NCI-H1694 (cell line): Measurements from ENCODE around the gene CDK16.

Source experiments
- DNase-seq: peaks from one replicate; lab custom pipeline; 2025; lab: John Stamatoyannopoulos, UW

Gene CDK16

DNA sequence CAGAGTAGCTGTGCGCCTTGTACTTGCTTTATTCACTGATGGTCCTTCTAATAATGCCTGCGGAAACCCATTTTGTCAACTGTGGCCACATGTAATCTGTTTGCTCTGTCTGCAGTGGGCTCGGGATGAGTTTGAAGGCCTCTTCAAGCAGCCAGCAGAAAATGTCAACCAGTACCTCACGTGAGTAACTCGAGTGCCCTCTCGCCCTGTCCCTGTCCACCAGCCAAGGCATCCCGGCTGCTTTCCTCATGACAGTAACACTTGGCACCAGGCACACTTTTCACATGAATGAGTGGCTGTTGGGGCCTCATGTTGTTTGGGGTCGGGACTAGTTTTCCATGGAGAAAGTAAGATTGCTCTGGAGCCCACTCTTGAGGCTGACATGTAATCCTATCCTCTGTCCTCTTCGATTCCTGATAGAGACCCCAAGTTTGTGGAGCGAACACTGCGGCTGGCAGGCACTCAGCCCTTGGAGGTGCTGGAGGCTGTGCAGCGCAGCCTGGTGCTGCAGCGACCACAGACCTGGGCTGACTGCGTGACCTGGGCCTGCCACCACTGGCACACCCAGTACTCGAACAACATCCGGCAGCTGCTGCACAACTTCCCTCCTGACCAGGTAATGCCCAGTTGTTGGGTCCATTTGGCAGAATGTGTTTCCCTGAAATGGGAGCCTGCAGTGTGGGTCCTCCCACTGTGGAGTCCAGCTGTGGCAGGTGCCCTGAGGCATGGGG is 8.8 kb upstream of the CDK16 start:
- no peak for DNase-seq

DNA sequence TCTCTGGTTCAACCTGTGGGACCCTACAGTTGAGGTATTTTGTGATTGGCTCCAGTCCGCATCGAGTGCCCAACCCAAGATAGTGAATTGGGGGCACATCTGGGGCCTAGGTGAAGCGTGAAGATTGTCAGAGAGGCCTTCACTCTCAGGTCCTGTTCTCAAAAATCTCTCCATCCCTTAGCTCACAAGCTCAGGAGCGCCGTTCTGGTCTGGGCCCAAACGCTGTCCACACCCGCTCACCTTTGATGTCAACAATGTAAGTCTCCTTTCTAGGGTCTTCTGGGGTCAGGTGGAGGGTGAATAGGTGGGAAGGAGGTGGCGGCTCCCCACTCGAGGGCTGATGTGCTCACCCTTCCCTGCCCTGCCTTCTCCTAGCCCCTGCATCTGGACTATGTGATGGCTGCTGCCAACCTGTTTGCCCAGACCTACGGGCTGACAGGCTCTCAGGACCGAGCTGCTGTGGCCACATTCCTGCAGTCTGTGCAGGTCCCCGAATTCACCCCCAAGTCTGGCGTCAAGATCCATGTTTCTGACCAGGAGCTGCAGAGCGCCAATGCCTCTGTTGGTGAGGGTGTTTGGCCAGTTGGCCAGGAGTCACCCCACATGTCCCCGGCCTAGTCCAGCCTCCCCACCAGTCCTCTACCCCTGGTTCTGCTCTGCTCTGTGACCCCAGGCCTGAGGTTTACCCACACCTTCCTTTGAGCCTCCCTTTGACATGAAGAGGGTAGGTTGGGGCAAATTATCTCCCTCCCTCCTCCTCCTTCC is 7.6 kb upstream of the CDK16 start:
- DNase-seq, result no peak

DNA sequence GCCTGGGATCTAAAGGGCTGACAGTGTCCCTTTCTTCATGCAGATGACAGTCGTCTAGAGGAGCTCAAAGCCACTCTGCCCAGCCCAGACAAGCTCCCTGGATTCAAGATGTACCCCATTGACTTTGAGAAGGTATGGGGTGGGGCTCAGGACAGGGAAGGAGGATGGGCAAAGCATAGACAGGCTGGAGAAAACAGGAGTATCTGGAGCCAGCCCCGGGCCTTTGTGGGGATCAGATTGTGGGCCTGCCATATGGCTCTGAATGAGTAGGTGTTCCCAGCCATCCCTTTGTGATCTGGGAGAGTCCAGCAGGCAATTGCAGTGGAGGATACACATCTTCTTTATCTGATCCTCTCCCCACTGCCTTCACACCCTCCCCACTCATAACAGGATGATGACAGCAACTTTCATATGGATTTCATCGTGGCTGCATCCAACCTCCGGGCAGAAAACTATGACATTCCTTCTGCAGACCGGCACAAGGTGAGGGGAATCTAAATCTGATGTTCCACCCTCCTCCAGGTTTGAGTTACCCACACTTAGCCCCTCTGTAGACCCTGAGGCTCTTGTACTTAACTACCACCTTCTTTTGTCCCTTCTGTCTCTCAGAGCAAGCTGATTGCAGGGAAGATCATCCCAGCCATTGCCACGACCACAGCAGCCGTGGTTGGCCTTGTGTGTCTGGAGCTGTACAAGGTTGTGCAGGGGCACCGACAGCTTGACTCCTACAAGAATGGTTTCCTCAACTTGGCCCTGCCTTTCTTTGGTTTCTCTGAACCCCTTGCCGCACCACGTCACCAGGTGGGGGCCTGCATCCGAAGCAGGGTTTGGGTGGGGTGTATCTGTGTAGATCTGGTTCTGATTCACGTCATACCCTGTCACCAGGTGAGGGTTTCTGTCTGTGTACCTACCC is 5.8 kb upstream of the CDK16 start:
- DNase-seq, result no peak

- DNase-seq, result no peak
Observed at GRCh38 chrX:47214435-47215077, 3.9 kb upstream of the CDK16 start.

DNA sequence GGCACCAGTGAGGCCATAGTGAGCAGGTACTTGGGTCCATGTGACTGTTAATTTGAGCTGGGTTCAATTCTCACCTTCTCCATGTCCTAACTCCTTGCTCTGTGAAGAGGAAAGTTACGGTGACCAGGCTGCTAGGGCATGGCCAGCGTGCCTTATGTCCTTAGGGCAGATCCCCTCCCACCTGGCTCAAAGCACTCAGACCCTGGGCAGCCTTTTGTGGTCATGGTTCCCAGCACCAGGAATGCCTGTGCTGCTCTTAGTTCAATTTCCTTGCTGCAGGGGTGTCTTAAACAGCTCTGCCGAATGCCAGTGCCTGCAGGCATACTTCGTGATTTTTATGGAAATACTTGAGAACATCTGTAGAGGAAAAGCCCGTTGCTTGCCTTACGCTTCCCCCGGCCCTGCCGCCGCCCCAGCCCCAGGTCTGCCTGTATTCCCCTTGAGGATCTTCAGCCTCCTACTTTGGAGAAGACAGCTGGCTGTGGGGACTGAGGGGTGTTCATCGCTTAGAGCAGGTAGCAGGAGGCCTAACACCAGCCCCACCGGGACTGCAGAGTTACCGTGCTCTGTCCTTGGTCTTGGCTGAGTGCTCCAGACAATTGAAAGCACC is 3.1 kb upstream of the CDK16 start:
- no peak for DNase-seq

GRCh38 chrX:47216393-47216925 is 2.0 kb upstream of the CDK16 start:
- no peak for DNase-seq

DNA sequence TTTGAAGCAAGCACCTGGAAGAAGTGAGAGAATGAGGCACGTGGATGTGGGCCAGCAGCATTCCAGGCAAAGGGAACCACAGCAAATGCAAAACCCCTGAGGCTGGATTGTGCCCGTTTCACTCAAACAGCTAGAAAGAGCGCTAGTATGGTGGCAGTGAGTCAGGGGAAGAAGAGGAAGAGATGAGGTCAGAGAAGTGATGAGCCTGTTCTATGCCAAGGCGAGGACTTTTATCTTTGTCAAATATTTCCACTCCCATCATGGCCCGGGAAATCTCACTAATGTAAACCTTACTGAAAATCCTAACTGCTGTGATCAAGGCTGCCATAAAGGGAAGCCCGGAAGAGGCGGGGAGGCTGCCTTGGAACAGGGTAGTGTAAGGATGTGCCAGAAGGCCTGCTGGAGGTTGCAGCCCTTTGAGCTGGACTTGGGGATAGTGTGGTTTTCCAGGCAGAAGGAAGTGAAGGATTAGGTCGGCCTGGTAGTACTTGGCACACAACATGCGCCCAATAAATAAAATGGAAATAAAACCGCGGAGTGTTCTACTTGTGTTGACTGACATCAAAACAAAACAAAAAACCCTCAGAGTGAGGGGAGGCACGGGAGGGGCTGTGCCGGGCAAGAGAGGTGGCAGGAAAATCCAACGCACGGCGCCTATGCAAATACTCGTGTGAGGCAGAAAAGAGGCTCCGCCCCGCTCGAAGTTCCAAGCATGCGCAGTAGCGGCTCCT is 1.2 kb upstream of the CDK16 start:
- DNase-seq, result no peak

DNA sequence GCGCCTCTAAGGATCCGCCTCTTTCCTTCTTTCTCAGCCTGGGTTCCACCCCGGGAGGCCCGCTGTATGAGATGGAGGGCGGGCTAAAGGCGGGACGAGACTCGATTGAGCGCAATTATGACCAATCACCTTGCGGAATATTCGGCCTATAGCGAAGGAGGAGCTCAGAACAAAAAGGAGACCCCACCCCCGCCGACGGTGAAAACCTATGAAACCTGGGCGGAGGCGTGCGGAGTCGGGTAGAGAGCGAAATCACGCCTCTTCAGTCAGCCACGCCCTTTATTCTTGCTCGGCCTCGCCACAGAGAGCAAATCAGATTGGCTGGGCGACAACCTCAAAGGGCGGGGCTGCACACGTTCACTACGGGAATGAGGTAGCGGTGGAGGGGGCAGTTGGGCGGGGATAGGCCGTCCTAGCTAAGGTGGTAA is 615 bp upstream of the CDK16 start:
- DNase-seq, result peak; percentile 98

- DNase-seq, result no peak
Observed at GRCh38 chrX:47218920-47219815, 687 bp downstream of the CDK16 start.

DNA sequence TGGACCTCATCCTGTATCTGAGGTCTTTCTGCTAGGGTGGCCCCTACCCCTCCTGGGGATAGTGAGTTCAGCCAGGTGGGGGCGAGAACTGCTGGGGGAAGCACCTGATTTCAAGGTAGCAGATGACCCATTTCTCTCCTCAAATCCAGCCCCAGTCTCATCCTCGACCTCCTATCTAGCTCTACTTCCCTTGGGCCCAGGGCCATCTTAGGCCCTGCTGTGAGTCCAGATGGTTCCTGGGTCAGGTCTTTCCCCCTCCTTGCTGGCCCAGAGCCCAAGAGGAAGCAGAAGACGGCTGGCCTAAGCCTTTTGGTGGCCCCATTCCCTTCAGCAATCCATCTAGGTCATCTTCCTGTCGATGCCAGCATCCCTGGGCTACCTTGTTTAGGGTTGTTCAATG is 3.3 kb downstream of the CDK16 start:
- DNase-seq, result no peak

GRCh38 chrX:47222751-47223350 is 4.4 kb downstream of the CDK16 start:
- DNase-seq, result no peak

- no peak for DNase-seq
Observed at GRCh38 chrX:47223476-47224250, 5.2 kb downstream of the CDK16 start.

GRCh38 chrX:47224266-47224895 is 5.9 kb downstream of the CDK16 start:
- DNase-seq, result no peak

GRCh38 chrX:47224896-47225290 is 6.4 kb downstream of the CDK16 start:
- DNase-seq, result no peak

- DNase-seq, result no peak
Observed at GRCh38 chrX:47226071-47226470, 7.6 kb downstream of the CDK16 start.

DNA sequence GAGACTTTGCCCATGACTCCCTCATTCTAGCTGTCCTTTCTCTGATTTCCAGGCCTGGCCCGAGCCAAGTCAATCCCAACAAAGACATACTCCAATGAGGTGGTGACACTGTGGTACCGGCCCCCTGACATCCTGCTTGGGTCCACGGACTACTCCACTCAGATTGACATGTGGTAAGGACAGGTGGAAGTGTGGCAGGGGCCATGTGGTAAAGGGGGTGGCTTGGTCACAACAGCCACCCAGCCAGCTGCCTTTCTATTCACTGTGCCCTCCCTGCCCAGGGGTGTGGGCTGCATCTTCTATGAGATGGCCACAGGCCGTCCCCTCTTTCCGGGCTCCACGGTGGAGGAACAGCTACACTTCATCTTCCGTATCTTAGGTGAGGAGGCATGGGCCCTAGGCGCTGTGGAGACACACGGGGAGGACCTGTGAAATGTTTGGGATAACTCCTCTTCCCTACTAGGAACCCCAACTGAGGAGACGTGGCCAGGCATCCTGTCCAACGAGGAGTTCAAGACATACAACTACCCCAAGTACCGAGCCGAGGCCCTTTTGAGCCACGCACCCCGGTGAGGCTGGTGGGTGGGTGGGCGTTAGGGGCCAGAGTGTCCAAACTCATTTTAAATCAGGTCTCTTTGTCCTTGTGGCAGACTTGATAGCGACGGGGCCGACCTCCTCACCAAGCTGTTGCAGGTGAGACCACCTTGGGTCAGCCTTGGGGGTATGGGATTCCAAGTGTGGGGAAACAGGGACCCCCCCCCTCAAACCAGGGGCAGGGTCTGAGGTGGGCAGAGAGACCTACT is 8.3 kb downstream of the CDK16 start:
- no peak for DNase-seq

GRCh38 chrX:47227334-47227583 is 8.8 kb downstream of the CDK16 start:
- DNase-seq, result no peak
